Activated CD4-positive, alpha-beta T cell treated with anti-CD3 and anti-CD28 coated beads, Interleukin-2, amount 50 U/mL, for 4 hours (primary cell): ENCODE data around the gene CHRNA4.

Experiments
- DNase-seq, 2 experiments: peaks; one replicate each; pipeline ENCODE4 v3.0.0-alpha.2; 2020

The CHRNA4 gene

DNA sequence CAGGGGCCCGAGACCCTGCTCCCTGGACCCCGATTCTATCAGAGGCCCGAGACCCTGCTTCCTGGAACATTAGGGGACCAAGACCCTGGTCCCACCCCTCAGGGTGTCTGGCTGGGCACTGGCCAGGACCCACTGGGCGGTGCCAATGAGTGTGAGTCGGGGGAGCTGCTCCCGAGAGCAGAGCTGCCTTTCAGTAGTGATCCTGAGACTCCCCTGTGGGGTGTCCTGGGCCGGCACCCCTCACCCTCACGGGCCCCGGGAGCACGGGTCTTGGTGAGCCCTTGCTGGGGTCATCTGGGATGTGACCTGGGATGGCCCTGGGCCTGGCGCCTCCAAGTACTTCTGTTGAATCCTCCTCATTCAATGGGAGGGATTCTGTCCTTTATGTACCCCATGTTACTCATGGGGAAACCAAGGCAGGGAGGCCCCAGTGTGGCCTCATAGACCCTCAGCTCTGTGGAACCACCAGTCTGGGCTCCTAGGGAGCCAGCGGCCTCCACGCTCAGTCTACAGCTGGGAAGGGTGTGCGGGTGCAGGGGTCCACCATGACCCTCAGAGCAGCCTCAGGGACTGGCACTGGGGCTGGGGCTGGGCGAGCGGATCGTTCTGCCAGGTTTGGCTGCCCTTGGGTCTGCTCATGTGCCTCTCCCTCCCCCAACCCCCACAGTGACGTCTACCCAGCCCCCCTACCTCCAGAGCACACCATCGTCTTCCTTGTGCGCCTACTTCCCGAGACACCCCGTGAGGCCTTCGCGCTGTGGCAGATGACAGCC is 42.6 kb downstream of the CHRNA4 start:
- DNase-seq = no peak

DNA sequence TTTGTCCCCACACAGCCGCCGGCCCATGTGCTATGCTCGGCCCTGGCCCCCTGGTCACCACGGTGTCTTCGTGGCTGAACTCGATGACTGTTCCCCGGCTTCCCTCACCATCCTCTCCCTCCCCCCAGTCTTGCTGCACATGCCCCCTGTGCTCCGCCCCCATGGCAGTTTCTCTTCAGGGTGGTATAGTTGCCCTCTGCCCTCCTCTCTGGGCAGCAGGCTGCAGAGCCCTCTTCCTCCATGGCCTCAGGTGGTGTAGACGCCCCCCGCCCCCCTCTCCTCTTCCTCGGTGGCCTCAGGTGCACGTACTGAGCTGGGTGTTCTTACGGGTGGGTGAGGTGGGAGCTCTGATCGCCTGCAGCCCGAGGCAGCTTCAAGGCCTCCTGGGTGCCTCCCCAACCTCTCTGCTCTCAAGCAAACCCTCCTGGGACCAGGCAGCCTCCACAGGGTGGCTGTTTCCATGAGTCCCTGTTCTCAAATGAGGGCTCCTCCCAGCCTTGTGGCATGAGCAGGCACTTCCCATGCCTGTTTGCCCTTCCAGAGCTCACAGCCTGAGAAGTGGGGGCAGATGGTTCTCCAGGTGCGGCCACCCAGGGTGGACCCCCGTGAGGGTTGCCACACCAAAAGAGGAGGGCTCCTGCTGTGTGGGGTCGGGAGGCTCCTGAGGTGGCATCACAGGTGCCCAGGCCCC is 43.4 kb downstream of the CHRNA4 start:
- DNase-seq = no peak

DNA sequence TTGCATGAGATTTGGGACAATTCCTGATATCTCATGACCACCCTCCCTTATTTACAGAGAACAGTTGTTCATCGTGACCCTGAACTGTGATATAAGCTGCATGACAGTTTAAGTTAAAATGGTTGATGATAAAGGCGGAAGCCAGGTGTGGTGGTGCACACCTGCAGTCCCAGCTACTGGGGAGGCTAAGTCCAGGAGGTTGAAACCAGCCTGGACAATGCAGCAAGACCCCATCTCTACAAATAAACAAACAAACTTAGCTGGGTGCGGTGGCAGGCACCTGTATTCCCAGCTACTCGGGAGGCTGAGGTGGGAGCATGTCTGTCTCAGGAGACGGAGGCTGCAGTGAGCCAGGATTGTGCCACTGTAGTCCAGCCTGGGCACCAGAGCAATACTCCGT is 44.1 kb downstream of the CHRNA4 start:
- DNase-seq = no peak

DNA sequence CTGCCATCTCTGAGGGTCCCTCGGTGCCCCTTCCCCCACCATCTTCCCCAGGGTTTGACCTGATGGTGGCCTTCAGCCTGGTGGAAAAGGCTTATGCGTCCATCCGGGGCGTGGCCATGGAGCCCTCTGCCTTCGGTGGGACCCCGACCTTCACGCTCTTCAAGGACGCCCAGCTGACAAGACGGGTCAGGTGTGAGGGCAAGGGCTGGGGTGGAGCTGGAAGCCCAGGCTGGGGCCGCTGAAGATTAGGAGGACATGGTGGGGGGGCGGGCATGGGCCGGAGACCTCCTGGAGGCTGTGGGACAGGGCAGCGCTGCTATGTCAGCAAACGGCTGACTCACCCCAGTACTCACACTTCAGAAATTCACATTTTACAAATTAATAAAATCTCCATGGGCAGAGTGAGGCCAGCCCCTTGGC is 44.6 kb downstream of the CHRNA4 start:
- DNase-seq = no peak

DNA sequence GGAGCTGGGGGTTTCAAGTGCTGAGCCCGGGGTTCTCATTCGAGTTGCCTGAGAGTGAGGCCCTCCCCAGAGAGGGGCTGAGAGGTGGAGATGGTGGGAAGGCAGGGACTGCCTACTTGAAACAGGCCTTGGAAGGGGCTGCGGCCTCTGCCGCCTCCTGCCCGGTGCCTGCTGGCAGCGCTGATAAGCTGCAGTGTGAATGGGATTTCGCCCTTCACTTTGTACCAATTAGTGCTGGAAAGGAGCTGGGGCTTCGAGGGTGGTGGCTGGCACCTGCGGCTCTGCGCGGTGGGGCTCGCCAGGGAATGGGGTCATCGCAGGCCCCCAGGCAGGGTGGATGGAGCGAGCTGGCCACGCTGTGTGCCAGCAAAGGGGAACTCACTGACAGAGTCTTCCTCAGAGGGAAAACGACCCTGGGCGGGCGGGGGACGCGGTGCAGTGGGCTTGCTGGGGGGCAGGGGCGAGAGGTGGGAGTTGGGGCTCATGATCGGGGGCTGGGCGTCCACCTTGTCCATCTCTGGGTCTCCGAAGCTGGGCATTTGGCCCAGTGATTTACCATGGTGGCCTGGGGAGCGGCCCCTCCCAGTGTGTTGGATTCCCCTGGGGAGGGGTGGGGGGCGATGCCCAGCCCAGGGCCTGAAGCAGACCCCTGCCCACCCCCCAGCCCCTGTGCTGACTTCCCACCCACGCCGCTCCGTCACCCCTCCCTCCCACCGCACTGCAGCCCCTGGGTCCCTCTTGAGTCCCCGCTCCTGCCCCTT is 45.2 kb downstream of the CHRNA4 start:
- no peak for DNase-seq

DNA sequence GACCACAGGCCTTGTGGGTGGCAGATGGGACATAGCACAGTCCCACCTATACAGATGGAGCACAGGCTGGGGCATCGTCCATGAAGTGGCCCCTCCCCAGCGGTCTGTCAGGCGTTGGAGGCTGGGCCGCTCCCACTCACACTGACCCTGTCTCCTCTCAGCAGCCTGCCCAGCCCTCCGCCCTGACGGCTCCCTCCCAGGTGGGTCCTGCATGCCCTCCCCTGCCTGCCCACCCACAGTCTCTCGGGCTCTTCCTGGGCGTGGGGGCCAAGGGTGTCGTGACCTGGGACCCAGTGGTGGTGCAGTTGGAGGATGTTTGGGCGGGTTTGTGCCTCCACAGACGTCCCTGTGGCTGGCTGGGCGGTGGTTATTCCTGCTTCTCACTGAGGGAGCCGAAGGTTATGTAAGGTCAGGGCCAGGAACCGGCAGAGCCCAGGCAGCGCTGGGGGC is 45.9 kb downstream of the CHRNA4 start:
- DNase-seq = no peak

DNA sequence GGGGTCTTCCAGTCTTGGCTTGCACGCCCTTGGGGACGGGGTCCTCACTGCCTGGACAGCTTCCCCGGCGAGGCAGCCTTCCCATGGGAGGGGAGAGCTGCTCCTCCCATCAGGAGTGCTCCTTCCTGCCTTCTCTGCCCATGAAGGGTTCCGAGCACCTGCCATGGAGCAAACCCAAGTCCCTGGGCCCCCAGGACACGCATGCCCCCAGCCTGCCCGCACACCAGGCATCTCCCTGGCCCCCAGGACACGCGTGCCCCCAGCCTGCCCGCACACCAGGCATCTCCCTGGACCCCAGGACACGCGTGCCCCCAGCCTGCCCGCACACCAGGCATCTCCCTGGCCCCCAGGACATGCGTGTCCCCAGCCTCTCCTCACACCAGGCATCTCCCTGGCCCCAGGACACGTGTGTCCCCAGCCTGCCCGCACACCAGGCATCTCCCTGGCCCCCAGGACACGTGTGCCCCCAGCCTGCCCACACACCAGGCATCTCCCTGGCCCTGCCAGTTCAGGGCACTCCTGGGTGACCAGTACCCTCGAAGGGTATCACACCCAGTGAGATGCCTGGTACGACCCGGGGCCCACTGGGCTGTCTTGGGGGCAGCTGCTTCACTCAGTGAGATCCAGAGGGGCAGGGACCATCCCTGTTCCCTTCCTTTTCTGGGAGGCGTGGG is 46.4 kb downstream of the CHRNA4 start:
- DNase-seq = no peak

DNA sequence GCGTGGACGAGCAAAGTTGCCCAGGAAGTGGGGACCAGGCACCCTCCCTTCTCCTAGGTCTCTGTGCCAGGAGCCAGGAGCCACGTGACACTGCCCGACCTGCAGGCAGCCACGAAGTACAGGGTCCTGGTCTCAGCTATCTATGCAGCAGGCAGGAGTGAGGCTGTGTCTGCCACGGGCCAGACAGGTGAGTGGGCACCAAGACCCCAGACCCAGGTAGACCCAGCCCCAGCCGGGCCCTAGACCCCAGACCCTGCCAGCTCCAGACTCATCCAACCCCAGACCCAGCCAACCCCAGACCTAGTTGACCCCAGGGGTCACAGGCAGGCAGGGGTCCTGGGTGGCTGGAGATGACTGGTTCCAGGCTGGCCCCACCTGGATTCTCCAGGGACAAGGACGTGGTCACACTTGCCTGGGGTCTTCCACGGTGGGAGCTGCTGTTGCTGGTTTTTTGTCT is 47.1 kb downstream of the CHRNA4 start:
- DNase-seq = no peak

DNA sequence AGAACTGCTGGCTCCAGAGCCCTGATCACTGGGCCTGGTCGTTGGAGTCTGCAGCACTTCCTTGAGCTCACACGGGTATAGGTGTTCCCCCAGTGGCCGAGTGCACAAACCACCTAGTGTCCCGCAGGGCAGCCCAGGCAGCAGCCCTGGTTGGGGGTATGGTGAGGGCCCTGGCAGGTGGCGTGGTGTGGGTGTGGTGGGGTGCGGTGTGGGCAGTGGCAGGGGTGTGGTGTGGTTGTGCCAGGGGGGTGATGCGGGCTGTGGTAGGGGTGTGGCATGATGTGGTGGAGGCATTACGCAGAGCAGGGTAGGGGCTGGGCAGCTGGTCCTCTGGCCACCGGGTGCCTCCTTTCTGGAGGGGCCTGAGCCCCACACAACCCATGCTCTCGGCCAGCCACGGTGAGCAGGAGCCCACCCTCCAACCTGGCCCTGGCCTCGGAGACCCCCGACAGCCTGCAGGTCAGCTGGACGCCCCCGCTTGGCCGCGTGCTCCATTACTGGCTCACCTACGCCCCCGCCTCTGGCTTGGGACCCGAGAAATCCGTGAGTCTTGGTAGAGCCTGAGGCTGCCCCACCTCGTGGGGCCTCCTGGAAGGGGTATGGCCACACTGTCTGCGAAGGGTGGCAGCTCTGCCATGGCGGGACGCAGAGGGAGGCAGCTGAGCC is 47.7 kb downstream of the CHRNA4 start:
- DNase-seq = no peak

DNA sequence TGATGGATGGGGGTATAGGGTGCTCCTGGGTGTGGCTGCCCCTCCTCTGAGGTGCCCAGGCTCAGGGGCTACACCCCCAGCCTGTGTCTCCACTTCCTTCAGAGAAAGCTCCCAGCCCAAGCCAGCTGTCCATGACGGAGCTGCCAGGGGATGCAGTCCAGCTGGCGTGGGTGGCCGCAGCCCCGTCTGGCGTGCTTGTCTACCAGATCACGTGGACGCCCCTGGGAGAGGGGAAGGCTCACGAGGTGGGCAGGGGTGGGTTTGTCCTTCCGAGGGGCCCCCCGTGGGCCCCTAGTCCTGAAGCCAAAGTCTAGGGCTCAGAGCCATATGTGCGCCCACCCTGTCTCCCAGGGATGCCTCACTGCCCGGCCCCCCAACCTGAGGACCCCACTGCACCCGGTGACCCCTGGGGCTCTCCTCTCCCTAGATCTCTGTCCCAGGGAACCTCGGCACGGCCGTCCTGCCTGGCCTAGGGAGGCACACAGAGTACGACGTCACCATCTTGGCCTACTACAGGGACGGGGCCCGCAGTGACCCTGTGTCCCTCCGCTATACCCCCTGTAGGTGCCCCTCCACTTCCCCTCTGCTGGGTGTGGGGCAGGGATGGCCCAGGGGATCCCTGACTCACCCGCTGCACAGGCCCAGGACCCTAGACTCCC is 48.3 kb downstream of the CHRNA4 start:
- no peak for DNase-seq

DNA sequence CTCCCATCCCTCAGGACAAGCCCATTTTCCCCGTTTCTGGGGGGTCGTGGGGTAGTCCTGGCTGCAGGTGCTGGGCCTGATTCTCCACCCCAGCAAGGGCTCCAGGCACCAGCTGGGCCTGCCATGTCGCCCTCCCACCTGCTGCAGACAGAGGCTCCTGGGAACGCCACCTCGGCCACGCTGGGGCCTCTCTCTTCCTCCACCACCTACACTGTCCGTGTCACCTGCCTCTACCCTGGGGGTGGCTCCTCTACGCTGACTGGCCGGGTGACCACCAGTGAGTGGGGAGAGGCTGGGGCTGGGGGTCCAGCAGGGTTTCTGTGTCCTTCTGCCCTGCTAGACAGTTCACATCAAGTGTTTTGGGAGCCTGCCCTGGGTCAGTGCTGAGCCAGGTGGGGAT is 48.9 kb downstream of the CHRNA4 start:
- DNase-seq = no peak

DNA sequence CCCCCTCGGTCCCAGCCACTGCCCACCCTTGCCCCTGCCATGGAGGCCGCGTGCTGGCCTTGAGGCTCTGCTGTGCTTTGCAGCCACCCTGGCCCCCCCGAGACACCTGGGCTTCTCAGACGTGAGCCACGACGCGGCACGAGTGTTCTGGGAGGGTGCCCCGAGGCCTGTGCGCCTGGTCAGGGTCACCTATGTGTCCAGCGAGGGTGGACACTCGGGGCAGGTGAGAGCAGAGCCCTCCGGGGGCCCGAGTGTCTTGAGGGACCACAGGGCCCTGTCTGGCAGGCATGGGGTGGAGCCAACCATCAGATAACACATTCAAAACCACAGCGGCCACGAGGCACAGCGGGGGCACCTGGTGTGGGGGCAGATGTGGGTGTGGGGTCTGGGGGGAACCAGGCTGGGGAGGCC is 49.3 kb downstream of the CHRNA4 start:
- DNase-seq = no peak

DNA sequence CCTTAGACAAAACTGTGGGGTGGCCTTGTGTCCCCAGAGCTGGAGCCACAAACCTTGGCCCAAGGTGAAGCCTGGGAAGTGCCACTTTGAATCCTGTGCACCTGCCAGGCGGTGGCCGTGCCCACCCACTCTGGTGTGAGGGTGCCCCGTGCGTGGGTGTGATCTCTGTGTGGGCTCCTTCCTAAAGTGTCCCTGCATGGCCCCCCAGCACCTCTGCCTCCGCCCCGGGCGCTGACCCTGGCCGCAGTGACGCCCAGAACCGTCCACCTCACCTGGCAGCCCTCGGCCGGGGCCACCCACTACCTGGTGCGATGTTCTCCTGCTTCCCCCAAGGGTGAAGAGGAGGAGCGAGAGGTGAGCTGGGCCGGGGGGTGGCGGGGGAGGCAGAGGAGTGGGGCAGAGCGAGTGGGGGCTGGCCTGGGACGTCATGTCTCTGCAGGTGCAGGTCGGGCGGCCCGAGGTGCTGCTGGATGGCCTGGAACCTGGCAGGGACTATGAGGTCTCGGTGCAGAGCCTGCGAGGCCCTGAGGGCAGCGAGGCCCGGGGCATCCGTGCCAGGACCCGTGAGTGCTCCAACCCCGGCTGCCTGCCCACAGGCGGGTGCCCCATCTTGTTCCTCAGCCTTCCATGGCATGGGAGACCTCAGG is 49.8 kb downstream of the CHRNA4 start:
- no peak for DNase-seq

DNA sequence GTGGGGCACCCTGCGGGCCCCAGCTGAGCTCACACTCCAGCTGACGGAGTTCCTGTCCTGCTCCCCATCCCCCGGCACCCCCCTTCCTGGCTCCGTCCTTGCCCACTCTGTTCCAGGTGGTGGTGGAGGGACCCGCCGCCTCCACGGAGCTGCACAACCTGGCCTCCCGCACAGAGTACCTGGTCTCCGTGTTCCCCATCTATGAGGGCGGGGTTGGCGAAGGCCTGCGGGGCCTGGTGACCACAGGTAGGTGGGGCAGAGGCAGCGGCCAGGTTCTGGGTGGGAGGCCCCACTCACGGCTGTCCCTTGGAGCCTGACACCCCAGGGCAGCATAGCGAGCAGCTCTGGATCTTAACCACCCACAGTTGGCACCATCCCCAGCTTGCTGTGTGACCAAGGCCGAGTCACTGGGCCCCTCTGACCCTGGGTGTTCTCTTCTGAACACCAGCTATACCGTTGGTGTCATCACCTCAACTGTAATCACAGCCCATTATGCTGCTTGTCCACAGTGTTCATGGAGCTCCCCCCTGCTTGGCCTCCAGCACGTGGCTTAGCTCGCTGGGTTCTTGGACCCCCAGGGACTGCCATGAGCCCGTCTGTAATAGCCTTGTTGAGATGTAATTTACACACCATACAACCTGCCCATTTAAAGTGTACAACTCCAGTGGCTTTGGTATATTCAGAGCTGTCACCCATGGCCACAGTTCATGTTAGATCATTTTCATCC is 50.7 kb downstream of the CHRNA4 start:
- DNase-seq = no peak

DNA sequence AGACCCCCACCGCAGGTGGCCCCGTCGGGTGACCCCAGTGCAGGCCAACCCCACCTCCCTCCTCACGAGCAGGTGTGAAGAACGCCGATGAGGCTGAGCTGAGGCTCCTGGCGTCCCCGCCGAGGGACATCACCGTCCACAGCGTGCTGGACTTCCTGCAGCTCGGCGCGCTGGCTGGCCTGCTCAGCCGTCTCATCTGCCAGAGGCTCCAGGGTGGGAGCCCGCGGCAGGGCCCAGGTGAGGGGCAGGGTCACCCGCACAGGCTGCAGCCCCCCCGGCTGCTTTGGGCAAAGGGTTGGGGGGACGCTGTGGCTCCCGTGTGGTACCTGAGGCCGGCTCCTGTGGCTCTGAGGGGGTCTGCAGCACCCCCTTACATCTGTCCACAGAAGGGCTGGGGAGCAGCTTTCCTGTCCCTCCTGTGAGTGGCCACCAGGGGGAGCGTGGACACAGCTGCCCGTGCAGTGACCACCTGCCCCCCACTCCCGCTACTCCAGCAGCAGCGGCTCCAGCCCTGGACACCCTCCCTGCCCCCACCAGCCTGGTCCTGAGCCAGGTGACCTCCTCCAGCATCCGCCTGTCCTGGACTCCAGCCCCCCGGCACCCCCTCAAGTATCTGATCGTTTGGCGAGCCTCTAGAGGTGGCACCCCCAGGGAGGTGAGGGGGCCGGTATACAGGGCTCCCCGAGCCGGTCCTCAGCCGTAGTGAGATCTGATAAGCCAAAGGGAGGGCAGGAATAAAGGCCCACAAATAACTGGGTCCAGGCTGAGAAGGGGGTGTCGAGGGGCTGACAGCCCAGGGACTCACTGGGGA is 51.7 kb downstream of the CHRNA4 start:
- DNase-seq = no peak

DNA sequence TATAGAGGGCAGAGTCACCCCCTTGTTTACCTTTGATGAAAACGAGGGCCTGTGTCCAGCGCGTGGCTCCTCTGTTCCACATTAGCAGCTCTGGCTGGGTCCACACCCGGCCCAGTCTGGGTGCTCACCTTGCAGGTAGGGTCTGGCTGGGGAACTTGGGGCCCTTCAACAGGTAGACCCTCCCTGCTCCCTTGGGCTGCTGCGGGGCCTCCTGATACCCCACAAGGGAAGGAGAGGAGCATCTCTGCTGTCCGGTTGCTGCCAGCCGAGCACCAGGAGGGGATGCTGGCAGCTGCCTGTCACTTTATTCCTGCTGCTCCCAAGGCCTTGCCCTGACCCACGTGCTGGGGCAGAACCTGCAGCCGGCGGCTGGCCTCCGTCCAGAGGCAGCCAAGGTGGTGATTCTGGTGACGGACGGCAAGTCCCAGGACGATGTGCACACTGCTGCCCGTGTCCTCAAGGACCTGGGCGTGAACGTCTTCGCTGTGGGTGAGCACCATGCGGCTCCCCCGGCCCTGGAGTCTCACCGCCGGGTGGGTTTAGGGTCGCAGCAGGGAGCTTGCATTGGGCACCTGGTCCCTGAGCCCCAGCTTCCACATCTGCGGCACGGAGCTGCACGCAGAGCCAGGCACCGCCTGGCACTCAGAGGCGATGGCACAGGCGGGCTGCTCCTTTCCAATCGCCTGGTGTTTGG is 52.8 kb downstream of the CHRNA4 start:
- DNase-seq = no peak

DNA sequence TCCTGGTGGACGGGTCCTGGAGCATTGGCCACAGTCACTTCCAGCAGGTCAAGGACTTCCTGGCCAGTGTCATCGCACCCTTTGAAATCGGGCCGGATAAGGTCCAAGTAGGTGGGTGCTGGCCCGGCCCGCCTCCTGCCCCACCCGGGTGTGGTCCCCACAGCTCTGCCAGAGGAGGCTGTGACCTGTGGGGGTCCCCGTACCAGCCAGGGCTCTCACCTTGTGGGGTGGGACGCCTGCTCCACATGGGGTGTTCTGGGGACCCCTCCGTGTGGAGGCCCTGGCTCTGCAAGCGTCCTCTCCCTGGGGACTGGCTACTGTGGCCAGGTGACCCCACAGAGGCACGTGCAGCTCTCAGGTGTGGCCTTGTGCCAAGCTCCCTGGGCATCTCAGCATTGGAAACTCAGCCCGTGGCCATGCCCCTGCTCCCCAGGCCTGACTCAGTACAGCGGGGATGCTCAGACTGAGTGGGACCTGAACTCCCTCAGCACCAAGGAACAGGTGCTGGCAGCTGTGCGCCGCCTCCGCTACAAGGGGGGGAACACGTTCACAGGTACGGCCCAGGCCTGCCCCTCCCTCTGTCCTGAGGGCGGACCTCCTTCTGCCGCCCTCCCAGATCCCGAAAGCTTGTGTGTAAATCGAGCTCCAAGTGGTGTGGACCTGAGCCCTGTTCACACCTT is 53.5 kb downstream of the CHRNA4 start:
- no peak for DNase-seq
